Heart left ventricle (tissue), 16 donors: Measurements from ENCODE around the gene NUDT8. TPM values are rescaled to one million over a fixed set of nuclear protein-coding genes. Genes with fewer than 3 reads are reported as not detected.
"Not testable (repeated sequence)": the region's sequence is repeated elsewhere in the genome, so short reads cannot be mapped to it uniquely, and the experiment has no call there.

Source experiments
- ATAC-seq, 4 donors: fragments of 200-7000 bp; cut with Tn5 transposase; one replicate each; pipeline ENCODE4 v1.9.1; 2020 to 2022; ENCODE audit warnings: moderate library complexity in 4 of 4, mild to moderate bottlenecking in 3 of 4, moderate number of reproducible peaks in 1 of 4
- DNase-seq, 5 donors: peaks; one replicate each; pipeline ENCODE4 v3.0.0-alpha.2; 2020
- H3K27ac ChIP-seq, 12 donors: fragments of 200-600 bp; sonication (generic) in 4 of 12; one replicate each; pipeline versions ENCODE4 v1.5.0 to v1.8.0; 2016 to 2022; ENCODE audit warnings: mild to moderate bottlenecking in 2 of 12
- H3K27me3 ChIP-seq, 9 donors: fragments of 200-600 bp; sonication (generic) in 2 of 9; one replicate each; pipeline versions ENCODE4 v1.5.1 to v1.8.0; 2016 to 2022; ENCODE audit warnings: mild to moderate bottlenecking in 3 of 9
- H3K36me3 ChIP-seq, 9 donors: fragments of 200-600 bp; sonication (generic) in 2 of 9; one replicate each; pipeline versions ENCODE4 v1.5.0 to v1.8.0; 2018 to 2022; ENCODE audit warnings: mild to moderate bottlenecking in 2 of 9
- H3K4me1 ChIP-seq, 12 donors: fragments of 200-600 bp; sonication (generic) in 4 of 12; one replicate each; pipeline versions ENCODE4 v1.5.0 to v1.8.0; 2016 to 2022; ENCODE audit warnings: mild to moderate bottlenecking in 3 of 12
- H3K4me3 ChIP-seq, 12 donors: fragments of 200-600 bp; sonication (generic) in 4 of 12; one replicate each; pipeline versions ENCODE4 v1.5.0 to v1.8.0; 2017 to 2022; ENCODE audit warnings: mild to moderate bottlenecking in 9 of 12, moderate library complexity in 4 of 12
- H3K9me3 ChIP-seq, 12 donors: fragments of 200-600 bp; sonication (generic) in 4 of 12; one replicate each; pipeline versions ENCODE4 v1.5.0 to v1.8.0; 2016 to 2022; ENCODE audit warnings: mild to moderate bottlenecking in 1 of 12
- POLR2A ChIP-seq, 2 donors: fragments of 450-650 bp; IDR thresholded peaks; one replicate each; pipeline ENCODE4 v1.6.1; 2017; ENCODE audit warnings: antibody characterized with exemption in 2 of 2, mild to moderate bottlenecking in 2 of 2, moderate library complexity in 2 of 2
- WGBS, 4 donors: extraction: QIAGEN DNeasy Blood & Tissue Kit in 2 of 4; methylation state at CpG; one replicate each; pipeline versions ENCODE4 v1.1.5 to v1.1.7; 2013 to 2018; 5-methylcytosine and 5-hydroxymethylcytosine counted together
- intact Hi-C, 10 donors: fragments of 100-400 bp; cut with DNase I; formaldehyde crosslinking; loops; one replicate each; pipeline versions ENCODE4 v1.11.1 to v1.14.2; 2022
- polyA plus RNA-seq, 2 donors: library from polyadenylated mRNA; stranded (reverse); fragments of 200-250 nt; gene quantifications; one replicate each; pipeline ENCODE4 v1.2.3, GENCODE V29; 2013
- total RNA-seq, 9 donors: library from RNA; depleted of rRNA in 2 of 9; stranded (reverse); fragments of >200 nt in 2 of 9; fragmentation: NEBNext Ultra II Directional in 3 of 9; extraction: Animal tissue kit (Norgen Biotek cat#: 25700) in 3 of 9; gene quantifications; one replicate each; pipeline versions ENCODE4 v1.1.0 to v1.2.4, GENCODE V29; 2016 to 2023
- TF ChIP-seq, protein P1 (sequence below), 12 donors: fragments of 200-600 bp; sonication (generic) in 4 of 12; IDR thresholded peaks; one replicate each; pipeline versions ENCODE4 v1.5.0 to v1.8.0; 2018 to 2022; ENCODE audit warnings: antibody characterized with exemption in 12 of 12, mild to moderate bottlenecking in 5 of 12
- donor health status: ischemic (EF 13 %, LVEDD 7.1; RV severe dilation, severe dysfunction).
- donor health status: healthy with polysubstance abuse.
- donor health status: DM: no; HTN: yes; CAD: no.
- donor health status: DM: no; HTN: no; CAD: no.
- donor health status: ischemic (EF 25% LVEDD 6.9; RV normal size, moderate dysfunction).
- donor health status: ischemic (EF 25% LVEDD 5.7; RV mildly dilated, moderate dysfunction).
- donor health status: healthy.
- donor health status: DM: yes; HTN: yes; CAD: no.
- donor health status: ischemic (EF 35%, LVEDD 5.7; RV mildly dilated, moderate dysfunction).
- donor health status: nonischemic (EF 11% LVEDD 7.7; RV severe dilation, severe dysfunction).
- donor health status: DM: yes; HTN: yes; CAD: no.
- donor health status: PGD.
- donor health status: ischemic (EF 29% LVEDD 5.4; RV normal size, mild dysfunction).
- donor health status: nonischemic (EF 23%, LVEDD 6.1; RV moderate dilation, normal function).

The NUDT8 gene
- total and polyA plus RNA-seq, 11 donors, result 29.1 to 110 (median 49.3) TPM

DNA sequence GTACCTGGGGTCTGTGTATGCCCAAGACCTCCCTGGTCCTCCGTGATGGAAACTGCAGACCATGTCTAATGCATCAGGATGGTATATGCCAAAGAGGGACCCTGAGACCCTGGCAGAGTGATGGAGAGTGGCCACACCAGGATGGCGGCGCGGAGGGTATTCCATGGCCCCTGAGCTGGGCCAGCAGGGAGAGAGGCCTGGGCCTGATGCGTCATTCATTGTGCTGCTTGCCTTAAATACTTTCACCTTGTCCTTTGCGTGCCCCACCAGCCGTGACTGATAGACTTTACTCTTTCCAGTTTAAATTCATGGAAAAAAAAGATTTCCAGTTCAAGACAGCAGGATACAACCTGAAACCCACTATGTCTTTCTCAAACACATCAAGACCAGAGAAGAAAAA lies 28.6 kb downstream of the NUDT8 start:
- 92 to 96% (median 96%) methylated on average over 7 of the region's 7 CpGs for WGBS, 4 donors
- intact Hi-C loops, result no loop called here
- Histone ChIP-seq H3K36me3 (no peaks in the 10 kb centered on the region), H3K9me3 (peaks cover 0 to 6% (median 0%) of the 10 kb centered on the region in 12 donors), H3K4me1 (peaks cover 0 to 6% (median 2%) of the 10 kb centered on the region in 12 donors), H3K4me3 (no peak overlapping the region), H3K27ac (no peak overlapping the region), H3K27me3 (no peaks in the 10 kb centered on the region)
- ATAC-seq (no peak), DNase-seq (no peak)
- no peak for TF ChIP-seq POLR2A (IDR thresholded peaks at IDR 0.05)
- TF ChIP-seq, protein P1, sequence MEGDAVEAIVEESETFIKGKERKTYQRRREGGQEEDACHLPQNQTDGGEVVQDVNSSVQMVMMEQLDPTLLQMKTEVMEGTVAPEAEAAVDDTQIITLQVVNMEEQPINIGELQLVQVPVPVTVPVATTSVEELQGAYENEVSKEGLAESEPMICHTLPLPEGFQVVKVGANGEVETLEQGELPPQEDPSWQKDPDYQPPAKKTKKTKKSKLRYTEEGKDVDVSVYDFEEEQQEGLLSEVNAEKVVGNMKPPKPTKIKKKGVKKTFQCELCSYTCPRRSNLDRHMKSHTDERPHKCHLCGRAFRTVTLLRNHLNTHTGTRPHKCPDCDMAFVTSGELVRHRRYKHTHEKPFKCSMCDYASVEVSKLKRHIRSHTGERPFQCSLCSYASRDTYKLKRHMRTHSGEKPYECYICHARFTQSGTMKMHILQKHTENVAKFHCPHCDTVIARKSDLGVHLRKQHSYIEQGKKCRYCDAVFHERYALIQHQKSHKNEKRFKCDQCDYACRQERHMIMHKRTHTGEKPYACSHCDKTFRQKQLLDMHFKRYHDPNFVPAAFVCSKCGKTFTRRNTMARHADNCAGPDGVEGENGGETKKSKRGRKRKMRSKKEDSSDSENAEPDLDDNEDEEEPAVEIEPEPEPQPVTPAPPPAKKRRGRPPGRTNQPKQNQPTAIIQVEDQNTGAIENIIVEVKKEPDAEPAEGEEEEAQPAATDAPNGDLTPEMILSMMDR (IDR thresholded peaks at IDR 0.05), result no peak

DNA sequence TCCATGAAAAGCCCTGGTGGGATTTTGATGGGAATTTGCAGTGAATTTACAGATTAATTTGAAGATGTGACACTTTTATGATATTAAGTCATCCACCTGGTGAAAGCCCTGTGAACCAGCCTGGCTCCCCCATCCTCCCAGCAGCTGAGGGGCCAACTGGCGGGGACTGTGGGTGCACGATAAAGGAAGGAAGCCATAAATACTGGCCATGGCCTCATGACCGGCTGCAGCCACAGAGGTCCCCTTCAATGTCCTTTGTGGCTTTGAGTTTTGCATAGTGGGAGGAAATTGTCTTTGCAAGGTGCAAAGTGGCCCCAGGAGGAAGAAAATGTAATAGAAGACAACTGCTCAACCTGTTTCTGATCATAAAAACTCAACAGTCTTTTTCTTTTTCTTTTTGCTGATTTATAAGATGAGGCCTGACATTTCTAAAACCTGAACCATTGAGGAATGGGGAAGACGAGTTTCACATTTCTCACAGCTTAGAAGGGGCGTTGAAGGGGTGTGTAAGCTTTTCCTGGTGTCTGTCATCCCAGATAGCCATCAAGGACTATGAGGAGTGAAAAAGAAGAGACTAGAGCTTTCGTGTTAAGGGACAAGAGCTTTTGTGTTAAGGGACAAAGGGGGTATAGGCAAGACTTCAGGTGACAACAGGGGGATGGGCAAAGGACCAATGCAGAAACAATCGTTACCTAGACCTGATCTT lies 29.3 kb downstream of the NUDT8 start:
- H3K4me1 ChIP-seq, result no peaks in the 10 kb centered on the region
- ATAC-seq (no peak), DNase-seq (no peak)
- H3K36me3 ChIP-seq, result no peaks in the 10 kb centered on the region
- no peak overlapping the region for H3K27ac ChIP-seq
- H3K9me3 ChIP-seq, result peaks cover 0 to 6% (median 0%) of the 10 kb centered on the region in 12 donors
- WGBS, 4 donors, result 62 to 71% (median 64%) methylated on average over 7 of the region's 7 CpGs
- H3K4me3 ChIP-seq, result no peak overlapping the region
- no peaks in the 10 kb centered on the region for H3K27me3 ChIP-seq
- TF ChIP-seq, protein P1 (IDR thresholded peaks at IDR 0.05), result no peak
- no peak for TF ChIP-seq POLR2A (IDR thresholded peaks at IDR 0.05)
- intact Hi-C loops, result no loop called here

DNA sequence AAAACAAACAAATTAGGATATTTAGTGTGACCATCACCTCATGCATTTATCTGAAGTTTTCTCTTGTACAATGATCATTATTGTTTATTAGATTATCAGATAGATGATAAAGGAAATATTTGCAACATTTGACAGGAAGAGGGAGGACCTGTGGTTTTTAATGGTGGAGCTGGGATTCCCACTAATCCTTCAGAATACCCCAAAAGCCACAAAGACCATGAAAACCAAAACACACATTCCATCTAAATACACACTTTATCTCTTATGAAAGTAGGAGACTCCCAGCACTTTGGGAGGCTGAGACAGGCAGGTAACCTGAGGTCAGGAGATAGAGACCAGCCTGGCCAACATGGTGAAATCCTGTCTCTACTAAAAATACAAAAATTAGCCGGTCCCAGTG lies 30.6 kb downstream of the NUDT8 start:
- no peak overlapping the region for H3K27ac ChIP-seq
- no peak for ATAC-seq
- no peaks in the 10 kb centered on the region for H3K36me3 ChIP-seq
- 71 to 88% (median 75%) methylated on average over 1 of the region's 1 CpG for WGBS, 4 donors
- TF ChIP-seq POLR2A (IDR thresholded peaks at IDR 0.05), result no peak
- TF ChIP-seq, protein P1 (IDR thresholded peaks at IDR 0.05), result no peak
- H3K9me3 ChIP-seq, result peaks cover 0 to 6% (median 0%) of the 10 kb centered on the region in 12 donors
- no peak for DNase-seq
- no peak overlapping the region for H3K4me3 ChIP-seq
- intact Hi-C loops, result no loop called here
- H3K4me1 ChIP-seq, result no peaks in the 10 kb centered on the region
- no peaks in the 10 kb centered on the region for H3K27me3 ChIP-seq

DNA sequence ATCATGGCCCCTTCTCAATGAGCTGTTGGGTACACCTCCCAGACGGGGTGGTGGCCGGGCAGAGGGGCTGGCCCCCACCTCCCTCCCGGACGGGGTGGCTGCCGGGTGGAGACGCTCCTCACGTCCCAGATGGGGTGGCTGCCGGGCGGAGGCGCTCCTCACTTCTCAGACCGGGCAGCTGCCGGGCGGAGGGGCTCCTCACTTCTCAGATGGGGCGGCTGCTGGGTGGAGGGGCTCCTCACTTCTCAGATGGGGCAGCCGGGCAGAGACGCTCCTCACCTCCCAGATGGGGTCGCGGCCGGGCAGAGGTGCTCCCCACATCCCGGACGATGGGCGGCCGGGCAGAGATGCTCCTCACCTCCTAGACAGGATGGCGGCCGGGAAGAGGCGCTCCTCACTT lies 31.8 kb downstream of the NUDT8 start:
- H3K9me3 ChIP-seq, H3K4me1 ChIP-seq, H3K36me3 ChIP-seq, H3K4me3 ChIP-seq, H3K27me3 ChIP-seq, ATAC-seq, DNase-seq, intact Hi-C loops, H3K27ac ChIP-seq: not testable (repeated sequence)
- WGBS, 4 donors, result 87 to 97% (median 93%) methylated on average over 24 to 26 of the region's 26 CpGs

DNA sequence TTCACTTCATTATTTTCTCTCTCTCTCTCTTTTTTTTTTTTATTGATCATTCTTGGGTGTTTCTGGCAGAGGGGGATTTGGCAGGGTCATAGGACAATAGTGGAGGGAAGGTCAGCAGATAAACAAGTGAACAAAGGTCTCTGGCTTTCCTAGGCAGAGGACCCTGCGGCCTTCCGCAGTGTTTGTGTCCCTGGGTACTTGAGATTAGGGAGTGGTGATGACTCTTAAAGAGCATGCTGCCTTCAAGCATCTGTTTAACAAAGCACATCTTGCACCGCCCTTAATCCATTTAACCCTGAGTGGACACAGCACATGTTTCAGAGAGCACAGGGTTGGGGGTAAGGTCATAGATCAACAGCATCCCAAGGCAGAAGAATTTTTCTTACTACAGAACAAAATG lies 32.3 kb downstream of the NUDT8 start:
- ATAC-seq, H3K27me3 ChIP-seq, H3K36me3 ChIP-seq, H3K9me3 ChIP-seq, H3K27ac ChIP-seq, intact Hi-C loops, DNase-seq, H3K4me3 ChIP-seq, H3K4me1 ChIP-seq: not testable (repeated sequence)
- 76 to 97% methylated on average over 3 of the region's 3 CpGs; no CpG with 5 or more reads in 2 of the 4 donors for WGBS, 4 donors
